SK-N-SH (cell line): ENCODE results near the gene KLF12. TPM values are rescaled to one million over a fixed set of nuclear protein-coding genes. Genes with fewer than 3 reads are reported as not detected.

Experiments
- CTCF ChIA-PET: fragments of 300-600, 350-600 bp; formaldehyde crosslinking; extraction: SDS; loops from one replicate; lab custom pipeline; 2021; lab: Yijun Ruan, JAX
- POLR2A ChIA-PET: fragments of 350-600 bp; sonication (Branson Sonifier 250); formaldehyde crosslinking; extraction: SDS; loops from one replicate; lab custom pipeline; 2020; ENCODE audit warnings: antibody characterized with exemption, inconsistent platforms; lab: Yijun Ruan, JAX
- DNase-seq: peaks from one replicate; pipeline ENCODE4 v3.0.0; 2012
- H2AFZ ChIP-seq: fragments of 200-600 bp; sonication (generic); 2 replicates; pipeline ENCODE4 v1.8.1; 2016; ENCODE audit warnings: antibody characterized with exemption, mild to moderate bottlenecking, low read depth
- H3F3A ChIP-seq: fragments of 200-600 bp; sonication (generic); replicated peaks from 2 replicates; pipeline ENCODE3; 2016; ENCODE audit warnings: antibody characterized with exemption, mild to moderate bottlenecking; ENCODE audit not compliant: insufficient read depth
- H3K27ac ChIP-seq, 2 experiments: fragments of 200-500 bp in 1 of 2; fragments of 200-600 bp in 1 of 2; sonication (Bioruptor generic) in 1 of 2; sonication (generic), shearing (Covaris generic) in 1 of 2; 2 replicates each; pipeline versions ENCODE4 v1.5.1 to v1.6.1; 2014 to 2016; ENCODE audit warnings: low read depth in 2 of 2, inconsistent platforms in 1 of 2, low read length in 1 of 2, mild to moderate bottlenecking in 1 of 2, mixed read lengths in 1 of 2
- H3K27me3 ChIP-seq: fragments of 200-600 bp; sonication (generic), shearing (Covaris generic); 2 replicates; pipeline ENCODE4 v1.6.1; 2016; ENCODE audit warnings: mixed run types; ENCODE audit not compliant: insufficient read depth
- H3K36me3 ChIP-seq, 2 experiments: fragments of 200-500 bp in 1 of 2; fragments of 200-600 bp in 1 of 2; sonication (Bioruptor generic) in 1 of 2; sonication (generic) in 1 of 2; replicated peaks in 1 of 2; 2 replicates each; pipeline versions ENCODE3 to v1.5.1; 2014 to 2016; ENCODE audit warnings: low read length in 1 of 2, mild to moderate bottlenecking in 1 of 2; ENCODE audit not compliant: insufficient read depth in 2 of 2, control insufficient read depth in 1 of 2
- H3K4me1 ChIP-seq, 2 experiments: fragments of 200-500 bp in 1 of 2; fragments of 200-600 bp in 1 of 2; sonication (Bioruptor generic) in 1 of 2; sonication (generic), shearing (Covaris generic) in 1 of 2; 2 replicates each; pipeline versions ENCODE4 v1.5.1 to v1.6.1; 2014 to 2016; ENCODE audit warnings: low read depth in 1 of 2, low read length in 1 of 2, mixed run types in 1 of 2; ENCODE audit not compliant: insufficient read depth in 2 of 2, control insufficient read depth in 1 of 2
- H3K4me2 ChIP-seq: fragments of 200-600 bp; sonication (generic), shearing (Covaris generic); 2 replicates; pipeline ENCODE4 v1.6.1; 2017; ENCODE audit warnings: mixed run types
- H3K4me3 ChIP-seq, 2 experiments: fragments of 200-500 bp in 1 of 2; fragments of 200-600 bp in 1 of 2; sonication (Bioruptor generic) in 1 of 2; sonication (generic), shearing (Covaris generic) in 1 of 2; 2 replicates each; pipeline versions ENCODE4 v1.5.1 to v1.8.1; 2014 to 2016; ENCODE audit warnings: low read depth in 2 of 2, inconsistent platforms in 1 of 2, low read length in 1 of 2, mild to moderate bottlenecking in 1 of 2, mixed read lengths in 1 of 2, moderate library complexity in 1 of 2
- H3K79me2 ChIP-seq: fragments of 200-600 bp; sonication (generic); 2 replicates; pipeline ENCODE4 v1.8.1; 2017; ENCODE audit warnings: mild to moderate bottlenecking; ENCODE audit not compliant: insufficient read depth
- H3K9ac ChIP-seq: fragments of 200-600 bp; sonication (generic); 2 replicates; pipeline ENCODE4 v1.6.1; 2017; ENCODE audit warnings: mixed run types
- H3K9me2 ChIP-seq: fragments of 200-600 bp; sonication (generic); 2 replicates; pipeline ENCODE4 v1.6.1; 2017; ENCODE audit warnings: mixed run types
- H3K9me3 ChIP-seq: fragments of 200-600 bp; sonication (generic); 2 replicates; pipeline ENCODE4 v1.6.1; 2017; ENCODE audit warnings: mixed run types, mild to moderate bottlenecking, moderate library complexity
- H4K20me1 ChIP-seq: fragments of 200-600 bp; sonication (generic); 2 replicates; pipeline ENCODE4 v1.6.1; 2017; ENCODE audit warnings: mild to moderate bottlenecking, mixed run types; ENCODE audit not compliant: insufficient read depth
- EP300 ChIP-seq, 2 experiments: IDR thresholded peaks; 2 replicates each; pipeline versions ENCODE4 v1.4.0 to v1.6.1; 2012; ENCODE audit warnings: borderline replicate concordance in 1 of 2, low read depth in 1 of 2, low read length in 1 of 2
- EZH2phosphoT487 ChIP-seq: fragments of 200-600 bp; sonication (generic); IDR thresholded peaks from 2 replicates; pipeline ENCODE4 v1.6.1; 2017; ENCODE audit warnings: low read depth, mixed run types, mild to moderate bottlenecking, antibody characterized with exemption, moderate library complexity, borderline replicate concordance
- FOSL2 ChIP-seq: IDR thresholded peaks from 2 replicates; pipeline ENCODE4 v1.4.0; 2012; ENCODE audit warnings: low read depth, mild to moderate bottlenecking, moderate library complexity, borderline replicate concordance
- FOXJ3 ChIP-seq: sonication (generic); formaldehyde crosslinking; IDR thresholded peaks from 2 replicates; pipeline ENCODE4 v1.5.1; 2020; ENCODE audit warnings: mild to moderate bottlenecking, missing genetic modification reagents
- GABPA ChIP-seq: IDR thresholded peaks from 2 replicates; pipeline ENCODE4 v1.4.0; 2012; ENCODE audit warnings: low read depth, mild to moderate bottlenecking
- GATA2 ChIP-seq: sonication (generic); formaldehyde crosslinking; IDR thresholded peaks from 2 replicates; pipeline ENCODE4 v1.5.0; 2020; ENCODE audit warnings: mild to moderate bottlenecking, missing genetic modification reagents
- IRF3 ChIP-seq: fragments of 150-350 bp; IDR thresholded peaks from 2 replicates; pipeline ENCODE4 v1.6.1; 2016; ENCODE audit warnings: mild to moderate bottlenecking, low read depth, low read length
- MAX ChIP-seq: IDR thresholded peaks from 2 replicates; pipeline ENCODE4 v1.4.0; 2012; ENCODE audit warnings: low read depth
- RAD21 ChIP-seq: IDR thresholded peaks from 2 replicates; pipeline ENCODE4 v1.6.1; 2012; ENCODE audit warnings: mild to moderate bottlenecking, low read length
- SIN3A ChIP-seq: IDR thresholded peaks from 2 replicates; pipeline ENCODE4 v1.6.1; 2012; ENCODE audit warnings: low read depth, mild to moderate bottlenecking, low read length, moderate library complexity, borderline replicate concordance
- SMC3 ChIP-seq: IDR thresholded peaks from 2 replicates; pipeline ENCODE4 v1.6.1; 2012; ENCODE audit warnings: low read depth, low read length, improper control_type of control experiment
- TAF1 ChIP-seq: IDR thresholded peaks from 2 replicates; pipeline ENCODE4 v1.6.1; 2012; ENCODE audit warnings: low read depth, mild to moderate bottlenecking, low read length, moderate library complexity, borderline replicate concordance
- TEAD4 ChIP-seq: IDR thresholded peaks from 2 replicates; pipeline ENCODE4 v1.4.0; 2012; ENCODE audit warnings: mild to moderate bottlenecking, borderline replicate concordance; ENCODE audit not compliant: insufficient read depth
- ZBTB33 ChIP-seq: IDR thresholded peaks from 2 replicates; pipeline ENCODE4 v1.4.0; 2012; ENCODE audit warnings: low read depth, borderline replicate concordance
- WGBS: methylation state at CpG from one replicate; pipeline ENCODE4 v1.1.6; 2017; ENCODE audit warnings: low lambda C conversion rate; 5-methylcytosine and 5-hydroxymethylcytosine counted together
- polyA plus RNA-seq, 3 experiments: library from polyadenylated mRNA; depleted of rRNA; stranded (reverse); fragments of >200 nt; gene quantifications; 2 replicates each; pipeline ENCODE4 v1.2.3, GENCODE V29; 2012

The KLF12 gene
- polyA plus RNA-seq, 1 of the 3 experiments (the other 2 are of a cell fraction), result 2.4 TPM

- H3K9me2 ChIP-seq, result no peaks in the 10 kb centered on the region
- H3K9me3 ChIP-seq, result no peaks in the 10 kb centered on the region
- no peak overlapping the region for H3K9ac ChIP-seq
- peaks cover 28% of the 10 kb centered on the region for H3F3A ChIP-seq
- no peak for DNase-seq
- H2AFZ ChIP-seq, result no peak overlapping the region
- no peak overlapping the region for H3K27ac ChIP-seq
- TF ChIP-seq MAX, result no peak
- no peak for TF ChIP-seq FOXJ3 (CRISPR knock-in tag)
- no peak for TF ChIP-seq SMC3
- no peak for TF ChIP-seq TEAD4
- TF ChIP-seq EZH2phosphoT487, result no peak
- TF ChIP-seq RAD21, result no peak
- TF ChIP-seq SIN3A, result no peak
- TF ChIP-seq GATA2 (CRISPR knock-in tag), result no peak
- no peak for TF ChIP-seq FOSL2
- no peak for TF ChIP-seq TAF1
- no peak for TF ChIP-seq GABPA
- no peak for TF ChIP-seq ZBTB33
- no peak for TF ChIP-seq EP300 (IDR thresholded peaks at IDR 0.05; ENCODE audit: borderline replicate concordance in 1 of 2, low read depth in 1 of 2, low read length in 1 of 2)
- TF ChIP-seq IRF3, result no peak
- 69% methylated on average over 5 of the region's 5 CpGs for WGBS
- H3K79me2 ChIP-seq, result peaks cover 86% of the 10 kb centered on the region
- peaks cover 21% of the 10 kb centered on the region for H4K20me1 ChIP-seq
- H3K4me2 ChIP-seq, result no peak overlapping the region
- ChIA-PET POLR2A (no interaction called here), CTCF (interaction anchor here (1.0 kb wide), 1 partner anchor 135 kb away, joined by 3 read pairs; no protein-coding TSS in a partner anchor)
- H3K36me3 ChIP-seq, result peaks cover 0 to 4% of the 10 kb centered on the region in 2 experiments
- peaks cover 0 to 5% of the 10 kb centered on the region in 2 experiments; a peak in 1 of 4 replicates for H3K4me1 ChIP-seq
- H3K4me3 ChIP-seq, result no peak overlapping the region
- no peaks in the 10 kb centered on the region for H3K27me3 ChIP-seq
These were observed 22.0 kb downstream of the KLF12 start for GRCh38 chr13:74111901-74112824.
